ENCODE data around the gene HSPB9. TPM values are rescaled to one million over a fixed set of nuclear protein-coding genes. Genes with fewer than 3 reads are reported as not detected.

The HSPB9 gene
- total and polyA plus RNA-seq, 9 of the 15 experiments (the other 6 are each of a cell fraction or from before 2014, with no cell fraction given): 0.04 to 0.16 (median 0.08) TPM; not detected in 3

GRCh38 chr17:42107597-42108576, 14.7 kb upstream of the HSPB9 start (continued):
- no peak for TF ChIP-seq FOXP4 (CRISPR knock-in tag; IDR thresholded peaks at IDR 0.05; ENCODE audit: borderline replicate concordance)
- no peak for TF ChIP-seq MYNN (IDR thresholded peaks at IDR 0.05)
- no peak for TF ChIP-seq MYNN (CRISPR knock-in tag; IDR thresholded peaks at IDR 0.05)
- TF ChIP-seq SMAD3 (CRISPR knock-in tag; conservative IDR thresholded peaks at IDR 0.05): 0 out of 2 replicates have a peak, but pooled peaks have one; percentile 45
- TF ChIP-seq MED1 (CRISPR knock-in tag; IDR thresholded peaks at IDR 0.05; ENCODE audit: borderline replicate concordance): no peak
- no peak for TF ChIP-seq ZNF778 (CRISPR knock-in tag; IDR thresholded peaks at IDR 0.05)
- TF ChIP-seq DPF2 (IDR thresholded peaks at IDR 0.05): no peak
- TF ChIP-seq KHSRP (IDR thresholded peaks at IDR 0.05): no peak
- TF ChIP-seq MAZ (CRISPR knock-in tag; conservative IDR thresholded peaks at IDR 0.05 in 1 of 2, IDR thresholded peaks at IDR 0.05 in 1 of 2): 0 out of 4 replicates have a peak, but pooled peaks of 1 of the 2 experiments have one; percentile 25
- no peak for TF ChIP-seq ZNF766 (CRISPR knock-in tag; conservative IDR thresholded peaks at IDR 0.05)
- TF ChIP-seq BRCA1 (IDR thresholded peaks at IDR 0.05): no peak
- TF ChIP-seq BRCA1 (CRISPR knock-in tag; IDR thresholded peaks at IDR 0.05): no peak
- TF ChIP-seq ZFP1 (CRISPR knock-in tag; IDR thresholded peaks at IDR 0.05): no peak
- TF ChIP-seq ZNF184 (CRISPR knock-in tag; IDR thresholded peaks at IDR 0.05): no peak
- no peak for TF ChIP-seq HCFC1 (IDR thresholded peaks at IDR 0.05; ENCODE audit: low read depth, low read length)
- TF ChIP-seq PHTF2 (CRISPR knock-in tag; IDR thresholded peaks at IDR 0.05): no peak
- no peak for TF ChIP-seq PURB (CRISPR knock-in tag; IDR thresholded peaks at IDR 0.05; ENCODE audit: low read depth)
- TF ChIP-seq FUS (optimal IDR thresholded peaks at IDR 0.05; ENCODE audit: low read depth, low read length): no peak
- no peak for TF ChIP-seq FOXO4 (CRISPR knock-in tag; IDR thresholded peaks at IDR 0.05)
- no peak for TF ChIP-seq ZNF143 (CRISPR knock-in tag; IDR thresholded peaks at IDR 0.05)
- TF ChIP-seq MLLT1 (IDR thresholded peaks at IDR 0.05): no peak
- no peak for TF ChIP-seq ZNF384 (IDR thresholded peaks at IDR 0.05; ENCODE audit: low read depth, low read length)
- no peak for TF ChIP-seq SRSF9 (IDR thresholded peaks at IDR 0.05; ENCODE audit: borderline replicate concordance, low read depth, low read length)
- TF ChIP-seq MXD1 (CRISPR knock-in tag; IDR thresholded peaks at IDR 0.05; ENCODE audit: borderline replicate concordance, poor library complexity, severe bottlenecking): no peak
- no peak for TF ChIP-seq SUPT5H (IDR thresholded peaks at IDR 0.05)
- TF ChIP-seq HDGF (IDR thresholded peaks at IDR 0.05): no peak
